Naive B cell (primary cell): ENCODE data around the gene CCDC188. TPM values are rescaled to one million over a fixed set of nuclear protein-coding genes. Genes with fewer than 3 reads are reported as not detected.
A peak's percentile ranks its signal among the peaks of the same experiment; 100 is the strongest.

Experiments used
- ATAC-seq, 2 donors: fragments of 150-1000 bp; cut with Tn5 transposase; 2 replicates each; pipeline ENCODE4 v1.10.0; 2021; ENCODE audit warnings: low read depth in 2 of 2, mild to moderate bottlenecking in 2 of 2, moderate library complexity in 2 of 2
- DNase-seq: peaks from one replicate; pipeline ENCODE4 v3.0.0; 2022
- H3K27ac Mint-ChIP-seq, 6 donors: one replicate each; pipeline ENCODE4 v1.8.0; 2020 to 2022; ENCODE audit warnings: mild to moderate bottlenecking in 6 of 6, mixed read lengths in 6 of 6, moderate library complexity in 5 of 6, inconsistent platforms in 2 of 6
- H3K27me3 Mint-ChIP-seq, 3 donors: one replicate each; pipeline ENCODE4 v1.8.0; 2021 to 2022; ENCODE audit warnings: mixed read lengths in 3 of 3, mild to moderate bottlenecking in 1 of 3
- H3K36me3 Mint-ChIP-seq, 2 donors: one replicate each; pipeline ENCODE4 v1.8.0; 2020 to 2022; ENCODE audit warnings: mixed read lengths in 2 of 2, inconsistent platforms in 1 of 2, mild to moderate bottlenecking in 1 of 2
- H3K4me1 Mint-ChIP-seq, 3 donors: one replicate each; pipeline ENCODE4 v1.8.0; 2020 to 2022; ENCODE audit warnings: mixed read lengths in 3 of 3, inconsistent platforms in 1 of 3, mild to moderate bottlenecking in 1 of 3, moderate library complexity in 1 of 3
- H3K4me3 Mint-ChIP-seq, 8 donors: one replicate each; pipeline ENCODE4 v1.8.0; 2020 to 2022; ENCODE audit warnings: mild to moderate bottlenecking in 8 of 8, mixed read lengths in 8 of 8, moderate library complexity in 8 of 8, inconsistent platforms in 2 of 8
- H3K9me3 Mint-ChIP-seq, 7 donors: one replicate each; pipeline ENCODE4 v1.8.0; 2020 to 2022; ENCODE audit warnings: mixed read lengths in 7 of 7, mild to moderate bottlenecking in 5 of 7, inconsistent platforms in 2 of 7, moderate library complexity in 1 of 7
- polyA plus RNA-seq, 6 donors: library from polyadenylated mRNA; unstranded; fragments of 300-500 nt; fragmentation: Illumina TruSeq; gene quantifications; one replicate each; pipeline ENCODE4 v1.2.3, GENCODE V29; 2021; ENCODE audit warnings: low read depth in 6 of 6

CCDC188 gene
- polyA plus RNA-seq, 6 donors from 2014 or later, result not detected

DNA sequence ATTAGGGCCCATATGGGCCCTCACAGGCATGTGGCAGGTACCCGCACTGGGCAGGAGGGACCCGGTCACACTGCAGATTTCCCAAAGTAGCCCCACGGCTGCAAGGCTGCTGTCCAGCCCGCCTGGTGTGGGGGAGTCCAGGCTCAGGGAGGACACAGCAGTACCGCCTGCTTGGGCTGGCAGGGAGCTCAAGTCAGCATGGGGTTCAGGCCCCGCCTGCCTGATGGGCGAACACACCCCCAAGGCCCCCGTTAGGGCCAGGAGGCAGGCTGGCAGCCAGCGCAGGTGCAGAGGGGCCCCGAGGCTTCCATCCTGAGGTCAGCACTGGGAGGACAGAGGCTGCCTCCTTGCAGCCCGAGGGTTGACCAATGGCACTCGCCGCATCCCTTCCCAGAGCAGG is 13.7 kb downstream of the CCDC188 start:
- peaks cover 20 to 51% (median 43%) of the 10 kb centered on the region in 3 donors for H3K4me1 Mint-ChIP-seq
- DNase-seq (no peak), ATAC-seq (no peak)
- H3K27ac Mint-ChIP-seq, result peak overlapping the region in 1 of 6 donors; percentile 26
- no peaks in the 10 kb centered on the region for H3K9me3 Mint-ChIP-seq
- H3K4me3 Mint-ChIP-seq, result no peak overlapping the region
- H3K36me3 Mint-ChIP-seq, result no peaks in the 10 kb centered on the region
- H3K27me3 Mint-ChIP-seq, result no peaks in the 10 kb centered on the region

DNA sequence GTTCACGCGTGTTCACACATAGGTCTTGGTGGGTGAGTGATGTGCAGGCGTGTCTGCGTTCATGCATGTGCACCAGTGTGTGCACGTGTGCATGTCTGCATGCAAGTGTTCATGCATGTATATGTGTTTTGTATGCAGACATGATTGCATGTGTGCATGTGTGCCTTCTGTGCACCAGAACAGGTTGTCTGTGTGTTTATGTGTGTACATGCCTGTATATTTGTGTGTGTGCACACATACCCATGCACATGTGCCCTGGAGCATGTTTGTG is 14.3 kb downstream of the CCDC188 start:
- ATAC-seq (no peak), DNase-seq (no peak)
- Mint-ChIP-seq H3K27me3 (no peaks in the 10 kb centered on the region), H3K36me3 (no peaks in the 10 kb centered on the region), H3K4me1 (peaks cover 20 to 51% (median 43%) of the 10 kb centered on the region in 3 donors), H3K27ac (peak overlapping the region in 1 of 6 donors; percentile 30), H3K4me3 (peak overlapping the region in 1 of 8 donors; percentile 20), H3K9me3 (no peaks in the 10 kb centered on the region)

DNA sequence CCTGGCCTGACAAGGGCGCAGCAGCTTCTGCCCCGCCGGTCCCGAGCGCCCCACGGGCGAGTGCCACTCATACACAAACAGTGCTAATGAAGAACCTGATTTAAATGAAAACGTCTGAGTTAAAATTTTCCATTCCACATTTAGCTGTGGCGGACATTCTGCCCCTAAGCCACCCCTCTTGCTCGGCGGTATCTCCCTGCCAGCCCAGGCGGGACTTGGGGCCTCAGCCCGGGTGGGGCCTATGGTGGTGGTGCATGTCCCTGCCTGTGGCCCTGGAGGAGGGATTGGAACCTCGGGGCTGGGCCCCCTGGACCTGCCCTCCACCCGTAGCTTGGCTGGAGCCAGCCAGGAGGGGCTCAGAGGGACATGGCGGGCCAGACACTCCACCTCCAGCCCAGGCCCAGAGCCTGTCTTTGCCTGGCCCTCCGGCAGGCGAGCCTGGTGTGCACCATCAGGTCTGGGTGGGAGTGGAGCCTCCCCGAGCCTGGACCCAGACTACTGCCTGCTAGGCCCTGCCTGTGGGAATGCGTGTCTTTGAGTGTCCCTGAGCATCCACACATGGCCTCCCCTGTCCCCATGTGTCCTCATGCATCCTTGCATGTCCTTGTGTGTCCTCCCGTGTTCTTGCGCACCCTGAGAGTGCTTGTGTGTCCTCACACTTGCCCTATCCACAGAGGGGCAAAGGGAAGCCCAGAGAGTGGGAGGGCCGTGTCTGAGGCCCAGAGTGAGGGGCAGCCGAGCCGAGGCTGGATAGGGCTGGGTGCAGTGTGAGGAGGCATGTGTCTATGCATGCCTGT is 14.9 kb downstream of the CCDC188 start:
- H3K9me3 Mint-ChIP-seq, result no peaks in the 10 kb centered on the region
- no peaks in the 10 kb centered on the region for H3K27me3 Mint-ChIP-seq
- ATAC-seq (no peak), DNase-seq (no peak)
- peaks cover 20 to 51% (median 43%) of the 10 kb centered on the region in 3 donors for H3K4me1 Mint-ChIP-seq
- peak overlapping the region in 2 of 8 donors; percentile 24 to 51 for H3K4me3 Mint-ChIP-seq
- peak overlapping the region in 1 of 6 donors; percentile 30 for H3K27ac Mint-ChIP-seq
- H3K36me3 Mint-ChIP-seq, result no peaks in the 10 kb centered on the region

DNA sequence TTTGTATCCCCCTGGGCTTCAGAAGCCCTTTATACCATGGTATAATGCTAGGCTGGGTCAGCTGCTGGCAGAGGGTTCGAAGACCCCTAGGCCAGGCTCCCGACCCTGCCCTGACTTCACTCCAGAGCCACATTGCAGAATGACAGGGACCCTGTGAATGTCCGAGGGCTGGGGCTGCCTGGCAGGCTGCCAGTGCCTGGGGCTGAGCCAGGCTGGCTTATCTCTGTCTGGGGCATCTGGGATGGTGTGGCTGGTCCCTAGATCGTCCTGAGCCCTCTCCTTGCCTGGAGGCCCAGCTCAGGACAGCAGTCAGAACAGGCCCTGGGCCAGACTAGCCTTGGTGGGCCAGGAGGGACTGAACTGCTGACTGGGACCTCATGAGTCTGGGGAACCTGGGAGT is 15.6 kb downstream of the CCDC188 start:
- H3K4me1 Mint-ChIP-seq, result peaks cover 20 to 57% (median 44%) of the 10 kb centered on the region in 3 donors
- H3K36me3 Mint-ChIP-seq, result no peaks in the 10 kb centered on the region
- H3K9me3 Mint-ChIP-seq, result no peaks in the 10 kb centered on the region
- peak overlapping the region in 4 of 8 donors; percentile 5 to 72 (median 22) for H3K4me3 Mint-ChIP-seq
- DNase-seq (no peak), ATAC-seq (no peak)
- H3K27ac Mint-ChIP-seq, result peak overlapping the region in 1 of 6 donors; percentile 69
- H3K27me3 Mint-ChIP-seq, result no peaks in the 10 kb centered on the region

DNA sequence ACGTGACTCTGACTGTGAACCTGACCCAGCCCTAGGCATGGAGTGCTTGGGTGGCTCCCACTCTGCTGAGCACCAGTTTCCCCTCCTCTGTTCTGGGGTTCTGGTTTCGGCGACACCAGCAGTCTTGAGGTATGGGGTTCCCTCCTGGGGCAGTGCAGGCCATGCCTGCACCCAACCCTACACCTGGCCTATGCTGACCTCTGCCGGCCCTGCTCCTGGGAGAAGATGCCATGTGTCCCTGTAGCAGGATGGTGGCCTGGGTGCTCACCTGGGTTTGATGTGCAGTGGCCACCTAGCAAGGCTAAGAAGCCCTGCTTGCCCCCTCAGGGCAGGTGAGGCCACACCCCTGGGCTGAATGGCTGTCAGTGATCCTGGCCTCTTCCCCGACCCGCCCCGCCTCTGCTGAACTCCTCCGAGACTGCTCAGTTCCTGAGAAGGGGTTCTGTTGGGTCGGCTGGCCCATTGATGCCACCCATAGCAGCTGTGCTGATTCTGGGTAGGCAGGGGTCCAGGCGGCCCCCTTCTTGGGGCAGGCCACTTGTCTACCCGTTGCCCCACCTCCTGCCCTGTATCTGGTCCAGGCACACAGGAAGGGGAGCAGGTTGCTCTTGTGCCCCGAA is 16.8 kb downstream of the CCDC188 start:
- no peaks in the 10 kb centered on the region for H3K9me3 Mint-ChIP-seq
- ATAC-seq (no peak), DNase-seq (no peak)
- H3K27me3 Mint-ChIP-seq, result no peaks in the 10 kb centered on the region
- H3K27ac Mint-ChIP-seq, result peak overlapping the region in 1 of 6 donors; percentile 86
- H3K36me3 Mint-ChIP-seq, result no peaks in the 10 kb centered on the region
- H3K4me1 Mint-ChIP-seq, result peaks cover 17 to 49% (median 46%) of the 10 kb centered on the region in 3 donors
- peak overlapping the region; percentile 42 to 92 (median 73) for H3K4me3 Mint-ChIP-seq

DNA sequence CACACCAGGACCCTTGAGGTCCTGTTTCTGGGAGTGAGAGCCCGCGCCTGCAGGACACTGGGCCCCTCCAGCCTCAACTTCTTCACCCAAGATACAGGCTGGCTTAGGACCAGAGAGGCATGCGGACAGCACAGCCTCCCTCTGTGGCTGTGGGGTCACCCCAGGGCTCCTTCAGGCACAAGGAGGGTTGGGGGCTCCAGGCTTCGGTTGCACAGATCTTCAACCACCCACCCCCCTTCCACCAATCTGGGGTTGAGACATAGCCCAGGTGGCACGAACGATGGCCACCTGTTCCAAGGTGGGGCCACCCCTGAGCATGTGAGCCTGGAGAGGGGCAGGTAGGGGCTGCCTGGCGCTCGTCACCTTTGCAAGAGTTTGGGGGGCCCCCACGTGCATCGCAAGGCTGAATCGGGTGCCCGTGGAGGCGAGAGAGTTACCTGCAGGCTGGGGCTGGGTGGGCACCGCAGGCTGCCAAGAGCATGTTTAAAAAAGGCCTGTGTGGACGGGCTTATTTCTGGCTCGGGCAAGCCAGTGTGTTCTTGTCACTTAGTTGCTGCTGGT is 18.1 kb downstream of the CCDC188 start:
- no peaks in the 10 kb centered on the region for H3K27me3 Mint-ChIP-seq
- no peaks in the 10 kb centered on the region for H3K36me3 Mint-ChIP-seq
- peak overlapping the region; percentile 72 to 92 (median 76) for H3K4me3 Mint-ChIP-seq
- H3K9me3 Mint-ChIP-seq, result no peaks in the 10 kb centered on the region
- peaks cover 11 to 44% (median 39%) of the 10 kb centered on the region in 3 donors for H3K4me1 Mint-ChIP-seq
- no peak for ATAC-seq
- no peak for DNase-seq
- peak overlapping the region in 2 of 6 donors; percentile 42 to 76 for H3K27ac Mint-ChIP-seq

DNA sequence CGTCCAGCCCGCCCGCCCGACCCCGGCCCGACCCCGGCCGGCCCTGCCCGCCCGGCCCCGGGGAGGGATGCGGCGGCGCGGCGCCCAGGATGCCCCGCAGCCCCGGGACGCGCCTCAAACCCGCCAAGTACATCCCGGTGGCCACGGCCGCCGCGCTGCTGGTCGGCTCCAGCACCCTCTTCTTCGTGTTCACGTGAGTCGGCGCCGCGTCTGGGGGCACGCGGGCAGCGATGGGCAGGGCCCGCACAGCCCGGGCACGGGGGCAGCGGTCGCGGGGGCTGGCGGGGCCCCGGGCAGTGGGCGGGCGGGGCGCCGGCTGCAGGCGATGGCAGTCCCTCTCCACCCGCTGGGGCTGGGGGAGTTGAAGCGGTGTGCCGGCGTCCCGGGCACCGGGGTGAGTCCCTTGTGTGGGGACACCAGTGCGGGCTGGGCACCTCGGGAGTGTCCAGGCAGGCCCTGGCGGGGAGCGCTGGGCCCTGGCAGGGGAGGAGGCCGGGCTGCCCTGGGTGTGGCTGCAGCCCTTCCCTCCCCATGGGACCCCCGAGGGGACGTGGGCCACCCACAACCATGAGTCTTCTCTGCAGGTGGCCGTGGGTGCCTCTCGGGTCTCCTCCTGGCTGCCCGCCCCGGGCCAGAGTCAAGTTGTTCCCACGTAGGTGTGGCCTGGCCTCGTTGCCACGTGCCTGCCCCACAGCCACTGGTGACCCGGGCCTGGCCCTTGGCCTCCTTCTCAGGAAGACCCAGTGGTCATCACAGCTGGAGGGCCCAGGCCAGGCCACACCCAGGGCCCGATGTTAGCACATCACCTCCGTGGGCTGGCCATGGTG is 18.8 kb downstream of the CCDC188 start:
- H3K27ac Mint-ChIP-seq, result peak overlapping the region in 1 of 6 donors; percentile 24
- DNase-seq (no peak), ATAC-seq (peak in 1 of 2 donors; percentile 4)
- peak overlapping the region in 7 of 8 donors; percentile 72 to 92 (median 74) for H3K4me3 Mint-ChIP-seq
- H3K4me1 Mint-ChIP-seq, result peaks cover 7 to 37% (median 35%) of the 10 kb centered on the region in 3 donors
- H3K27me3 Mint-ChIP-seq, result no peaks in the 10 kb centered on the region
- H3K36me3 Mint-ChIP-seq, result no peaks in the 10 kb centered on the region
- no peaks in the 10 kb centered on the region for H3K9me3 Mint-ChIP-seq

DNA sequence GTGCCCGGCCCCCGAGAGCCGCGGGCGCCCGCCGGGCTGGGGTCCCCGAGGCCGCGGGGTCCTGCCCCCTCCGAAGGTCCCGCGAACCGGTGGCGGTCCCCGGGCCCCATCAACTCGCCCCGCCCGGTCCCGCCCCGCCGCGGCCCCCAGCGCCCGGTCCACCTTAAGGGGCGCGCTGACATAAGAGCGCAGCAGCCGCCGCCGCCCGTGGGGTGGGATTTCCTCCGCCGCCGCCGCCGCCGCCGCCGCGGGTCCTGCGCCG is 19.3 kb downstream of the CCDC188 start, which contains the start of gene ZDHHC8:
ZDHHC8 (plus strand) TSS at position 208 of the 262 bp plus-strand sequence. CDS start 144 bp downstream, outside the sequence.
- peak; percentile 72 to 74 for ATAC-seq
- H3K27me3 Mint-ChIP-seq, result no peaks in the 10 kb centered on the region
- H3K27ac Mint-ChIP-seq, result peak within 1 kb of the TSS in 2 of 6 donors; percentile 24 to 90
- no peaks in the 10 kb centered on the region for H3K9me3 Mint-ChIP-seq
- peak; percentile 35 for DNase-seq
- no peaks in the 10 kb centered on the region for H3K36me3 Mint-ChIP-seq
- H3K4me1 Mint-ChIP-seq, result peaks cover 7 to 37% (median 35%) of the 10 kb centered on the region in 3 donors
- peak within 1 kb of the TSS; percentile 72 to 92 (median 76) for H3K4me3 Mint-ChIP-seq

DNA sequence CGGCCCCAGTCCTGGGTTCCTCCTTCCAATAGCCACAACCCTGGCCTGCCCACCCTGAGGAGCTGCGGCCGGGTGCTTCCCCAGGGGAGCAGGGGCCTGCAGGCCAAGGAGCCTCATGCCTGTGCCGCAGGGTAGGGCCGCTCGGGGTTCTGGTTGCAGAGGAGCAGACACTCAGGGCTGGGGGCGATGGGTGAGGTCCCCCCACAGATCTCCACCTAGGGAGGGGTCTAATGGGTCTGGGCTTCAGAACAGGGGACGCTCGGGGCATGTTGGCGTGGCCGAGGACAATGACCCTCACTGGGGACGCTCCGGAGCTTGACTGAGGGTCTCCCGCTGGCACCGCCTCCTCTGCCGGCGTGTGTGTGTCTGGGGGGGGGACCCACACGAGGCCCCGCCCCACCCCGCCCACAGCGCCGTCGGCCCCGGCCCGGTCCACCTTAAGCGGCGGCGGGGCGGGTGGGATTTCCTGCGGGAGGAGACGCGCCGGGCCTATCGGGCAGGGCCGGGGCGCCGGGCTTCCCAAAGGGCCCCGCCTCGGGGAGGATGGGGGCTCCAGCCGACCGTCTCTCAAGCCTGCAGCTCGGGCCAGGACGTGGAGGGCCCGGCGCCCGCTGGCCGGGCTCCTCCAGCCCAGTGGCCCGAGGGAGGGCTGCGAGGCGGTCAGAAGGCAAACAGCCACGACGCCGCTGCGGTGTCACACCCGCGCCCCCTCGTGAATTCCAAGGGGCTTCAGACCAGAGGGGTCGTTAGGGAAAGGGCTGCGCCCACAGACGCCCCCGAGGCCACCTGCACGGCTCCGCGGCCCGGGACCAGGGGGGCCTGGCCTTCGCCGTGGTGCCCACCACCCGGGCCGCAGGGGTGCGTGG is 19.9 kb downstream of the CCDC188 start:
- Mint-ChIP-seq H3K9me3 (no peaks in the 10 kb centered on the region), H3K27ac (peak overlapping the region in 1 of 6 donors; percentile 90), H3K36me3 (no peaks in the 10 kb centered on the region), H3K27me3 (no peaks in the 10 kb centered on the region), H3K4me1 (peaks cover 6 to 32% (median 30%) of the 10 kb centered on the region in 3 donors), H3K4me3 (peak overlapping the region; percentile 57 to 86 (median 76))
- peak; percentile 82 to 84 for ATAC-seq
- peak; percentile 82 for DNase-seq

DNA sequence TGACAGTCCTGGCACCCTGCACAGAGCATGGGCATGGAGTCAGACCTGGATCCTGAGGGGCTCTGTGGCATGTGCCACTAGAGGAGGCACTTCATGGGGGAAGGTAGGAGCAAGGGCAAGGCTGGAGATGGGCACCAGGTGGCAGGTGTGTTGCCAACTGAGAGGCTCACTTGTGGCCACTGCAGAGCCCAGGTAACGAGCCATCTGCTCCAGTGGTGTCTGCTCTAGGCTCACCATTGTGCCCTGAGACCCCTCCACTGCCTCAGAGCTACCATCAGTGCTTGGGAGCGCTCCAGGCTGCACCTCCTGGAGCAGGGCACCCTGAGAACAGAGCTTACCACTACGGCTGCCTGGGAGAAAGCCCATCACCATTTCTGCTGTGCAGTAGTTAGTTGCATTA is 20.5 kb downstream of the CCDC188 start:
- H3K4me3 Mint-ChIP-seq, result peak overlapping the region; percentile 36 to 84 (median 74)
- DNase-seq (no peak), ATAC-seq (no peak)
- no peaks in the 10 kb centered on the region for H3K36me3 Mint-ChIP-seq
- peaks cover 7 to 32% (median 26%) of the 10 kb centered on the region in 3 donors for H3K4me1 Mint-ChIP-seq
- H3K9me3 Mint-ChIP-seq, result no peaks in the 10 kb centered on the region
- no peaks in the 10 kb centered on the region for H3K27me3 Mint-ChIP-seq
- H3K27ac Mint-ChIP-seq, result peak overlapping the region in 1 of 6 donors; percentile 47

DNA sequence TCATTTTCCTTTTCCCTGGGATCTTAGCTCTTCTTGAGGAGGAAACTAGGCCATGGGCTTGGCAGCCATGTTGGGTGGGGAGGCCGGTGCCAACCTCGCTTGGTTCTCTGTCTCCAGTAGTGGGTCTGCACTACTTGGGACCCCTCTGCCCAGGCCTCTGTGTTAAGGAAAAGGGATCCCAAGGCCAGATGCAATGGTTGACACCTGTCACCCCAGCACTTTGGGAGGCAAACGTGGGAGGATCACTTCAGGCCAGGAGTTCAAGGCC is 21.2 kb downstream of the CCDC188 start:
- peak overlapping the region in 1 of 6 donors; percentile 47 for H3K27ac Mint-ChIP-seq

DNA sequence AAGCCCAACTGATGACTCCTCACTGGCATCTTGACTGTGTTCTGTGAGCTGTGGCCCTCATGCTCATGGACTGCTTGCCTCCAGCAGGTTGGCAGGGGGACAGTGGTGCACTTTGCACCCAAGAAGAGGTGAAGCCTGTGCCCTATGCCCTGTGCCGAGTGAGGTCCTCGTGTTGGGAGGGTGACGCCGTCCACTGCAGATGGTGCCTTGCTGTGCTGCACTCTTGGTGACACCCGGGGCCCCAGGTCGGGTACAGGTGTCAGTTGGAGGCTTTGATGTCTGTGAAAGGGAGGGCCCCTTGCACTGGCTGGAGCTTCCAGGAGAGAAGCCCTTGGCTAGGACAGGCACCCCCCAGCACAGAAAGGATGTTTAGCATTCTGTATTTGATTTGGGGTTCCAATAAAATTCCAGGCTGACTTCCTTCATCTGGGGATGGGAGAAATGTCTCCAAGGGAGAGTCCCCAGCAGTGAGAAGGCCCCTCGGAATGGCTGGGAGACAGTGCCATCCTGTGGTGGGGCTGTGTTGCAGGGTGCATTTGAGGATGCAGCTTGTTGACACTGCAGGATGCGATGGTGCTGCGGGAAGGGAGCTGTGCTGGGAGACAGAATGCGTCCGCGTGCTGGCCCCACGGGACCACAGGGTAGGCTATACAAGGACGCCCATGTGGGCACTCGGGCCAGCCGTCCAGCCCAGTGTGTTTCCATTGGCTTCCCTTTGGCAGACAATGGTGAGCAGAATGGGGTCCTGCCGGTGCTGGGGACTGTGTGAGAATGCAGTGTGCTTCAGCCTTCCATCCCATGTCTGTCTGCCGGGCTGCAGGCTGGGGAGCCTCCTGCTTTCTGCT is 21.7 kb downstream of the CCDC188 start:
- Mint-ChIP-seq H3K36me3 (no peaks in the 10 kb centered on the region), H3K4me1 (peaks cover 8 to 26% (median 19%) of the 10 kb centered on the region in 3 donors), H3K9me3 (no peaks in the 10 kb centered on the region), H3K27me3 (no peaks in the 10 kb centered on the region), H3K27ac (peak overlapping the region in 3 of 6 donors; percentile 14 to 47 (median 36)), H3K4me3 (peak overlapping the region in 6 of 8 donors; percentile 12 to 78 (median 36))
- no peak for ATAC-seq
- no peak for DNase-seq

More for the DNA sequence above, 21.2 kb downstream of the CCDC188 start:
- Mint-ChIP-seq H3K9me3 (no peaks in the 10 kb centered on the region), H3K4me1 (peaks cover 7 to 30% (median 24%) of the 10 kb centered on the region in 3 donors), H3K4me3 (peak overlapping the region in 3 of 8 donors; percentile 51 to 78 (median 72)), H3K36me3 (no peaks in the 10 kb centered on the region), H3K27me3 (no peaks in the 10 kb centered on the region)
- no peak for DNase-seq
- ATAC-seq, result no peak
